ENCODE measurements around the gene NAV2. TPM values are rescaled to one million over a fixed set of nuclear protein-coding genes. Genes with fewer than 3 reads are reported as not detected.

NAV2 gene
- total RNA-seq, 1 donor from 2014 or later, result 9.6 TPM

DNA sequence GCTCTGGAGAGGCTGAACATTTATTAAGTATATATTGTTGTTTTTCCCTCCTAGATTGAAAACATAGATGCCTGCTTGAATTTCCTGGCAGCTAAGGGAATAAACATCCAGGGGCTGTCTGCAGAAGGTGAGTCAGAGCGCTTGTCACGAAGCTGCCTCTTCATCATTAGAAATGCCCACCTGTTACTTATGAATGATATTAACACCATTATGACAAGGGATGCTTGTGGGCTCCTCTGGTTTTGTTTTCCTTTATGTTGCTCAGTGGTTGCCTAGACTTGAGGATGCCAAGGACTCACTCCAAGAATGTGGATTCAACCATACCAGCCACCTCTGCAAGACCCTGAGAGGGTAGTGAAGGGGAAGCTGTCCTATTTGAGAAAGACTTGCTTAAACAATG, 156.2 kb downstream of the NAV2 start:
- Mint-ChIP-seq H3K36me3 (peaks cover 4% of the 10 kb centered on the region), H3K4me1 (peaks cover 41% of the 10 kb centered on the region), H3K27ac (no peak overlapping the region), H3K27me3 (ENCODE audit: insufficient read depth, low read depth) (peaks cover 3% of the 10 kb centered on the region), H3K9me3 (no peaks in the 10 kb centered on the region), H3K4me3 (no peak overlapping the region)
- DNase-seq (ENCODE audit: low spot score), result no peak
- no peaks in the 10 kb centered on the region for H3K9me3 ChIP-seq (ENCODE audit: low read depth)
- peaks cover 11% of the 10 kb centered on the region for H4K20me1 ChIP-seq (ENCODE audit: low read depth)
- H3K4me1 ChIP-seq, result peaks cover 42% of the 10 kb centered on the region
- H3K36me3 ChIP-seq, result no peaks in the 10 kb centered on the region
- no peaks in the 10 kb centered on the region for H3K79me2 ChIP-seq (ENCODE audit: low read depth)
- no peak overlapping the region for H2AFZ ChIP-seq (replicated peaks)
- no peak overlapping the region for H3K4me2 ChIP-seq
- H3K27me3 ChIP-seq, result no peaks in the 10 kb centered on the region
- H3K27ac ChIP-seq, result no peak overlapping the region
- no peak overlapping the region for H3K9ac ChIP-seq
- no peak overlapping the region for H3K4me3 ChIP-seq
- TF ChIP-seq EZH2 (IDR thresholded peaks at IDR 0.05) (no peak), EZH2phosphoT487 (IDR thresholded peaks at IDR 0.05) (no peak)
- TF ChIP-seq, protein P1, sequence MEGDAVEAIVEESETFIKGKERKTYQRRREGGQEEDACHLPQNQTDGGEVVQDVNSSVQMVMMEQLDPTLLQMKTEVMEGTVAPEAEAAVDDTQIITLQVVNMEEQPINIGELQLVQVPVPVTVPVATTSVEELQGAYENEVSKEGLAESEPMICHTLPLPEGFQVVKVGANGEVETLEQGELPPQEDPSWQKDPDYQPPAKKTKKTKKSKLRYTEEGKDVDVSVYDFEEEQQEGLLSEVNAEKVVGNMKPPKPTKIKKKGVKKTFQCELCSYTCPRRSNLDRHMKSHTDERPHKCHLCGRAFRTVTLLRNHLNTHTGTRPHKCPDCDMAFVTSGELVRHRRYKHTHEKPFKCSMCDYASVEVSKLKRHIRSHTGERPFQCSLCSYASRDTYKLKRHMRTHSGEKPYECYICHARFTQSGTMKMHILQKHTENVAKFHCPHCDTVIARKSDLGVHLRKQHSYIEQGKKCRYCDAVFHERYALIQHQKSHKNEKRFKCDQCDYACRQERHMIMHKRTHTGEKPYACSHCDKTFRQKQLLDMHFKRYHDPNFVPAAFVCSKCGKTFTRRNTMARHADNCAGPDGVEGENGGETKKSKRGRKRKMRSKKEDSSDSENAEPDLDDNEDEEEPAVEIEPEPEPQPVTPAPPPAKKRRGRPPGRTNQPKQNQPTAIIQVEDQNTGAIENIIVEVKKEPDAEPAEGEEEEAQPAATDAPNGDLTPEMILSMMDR (IDR thresholded peaks at IDR 0.05), result no peak
- H3F3A ChIP-seq (ENCODE audit: low read depth), result peaks cover 14% of the 10 kb centered on the region

DNA sequence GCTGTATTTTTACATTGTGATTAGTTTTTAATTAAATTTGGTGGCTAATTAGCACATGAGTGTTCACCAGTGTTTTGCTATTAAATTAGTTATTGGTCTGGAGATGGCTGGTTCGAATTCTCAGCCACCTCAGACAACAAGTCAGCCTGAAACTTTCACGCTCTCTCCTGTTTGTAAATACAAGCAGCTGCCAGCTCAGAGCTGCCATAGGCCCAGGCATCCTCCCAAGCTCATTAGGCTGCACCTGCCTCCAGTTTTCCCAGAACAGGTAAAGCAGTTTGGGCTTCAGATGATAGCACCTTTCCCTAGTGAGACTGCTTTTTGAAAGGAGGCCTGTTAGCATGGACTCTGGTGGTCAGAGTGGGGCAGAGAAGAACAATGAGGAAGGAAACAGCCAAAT, 156.8 kb downstream of the NAV2 start:
- no peaks in the 10 kb centered on the region for H3K9me3 Mint-ChIP-seq
- Histone ChIP-seq H3K27ac (no peak overlapping the region), H3K4me3 (no peak overlapping the region), H3K79me2 (ENCODE audit: low read depth) (no peaks in the 10 kb centered on the region), H3K9ac (no peak overlapping the region), H3K4me2 (no peak overlapping the region), H3K9me3 (ENCODE audit: low read depth) (no peaks in the 10 kb centered on the region), H4K20me1 (ENCODE audit: low read depth) (peaks cover 14% of the 10 kb centered on the region), H3K36me3 (no peaks in the 10 kb centered on the region), H2AFZ (replicated peaks) (no peak overlapping the region), H3K27me3 (no peaks in the 10 kb centered on the region), H3K4me1 (peaks cover 45% of the 10 kb centered on the region), H3F3A (ENCODE audit: low read depth) (peaks cover 20% of the 10 kb centered on the region)
- no peak for DNase-seq (ENCODE audit: low spot score)
- TF ChIP-seq, protein P1 (IDR thresholded peaks at IDR 0.05), result no peak
- TF ChIP-seq EZH2 (IDR thresholded peaks at IDR 0.05) (no peak), EZH2phosphoT487 (IDR thresholded peaks at IDR 0.05) (no peak)
- peaks cover 41% of the 10 kb centered on the region for H3K4me1 Mint-ChIP-seq
- H3K27ac Mint-ChIP-seq, result no peak overlapping the region
- H3K27me3 Mint-ChIP-seq (ENCODE audit: insufficient read depth, low read depth), result peaks cover 3% of the 10 kb centered on the region
- no peak overlapping the region for H3K4me3 Mint-ChIP-seq
- peaks cover 4% of the 10 kb centered on the region for H3K36me3 Mint-ChIP-seq

- Mint-ChIP-seq H3K4me1 (peaks cover 35% of the 10 kb centered on the region), H3K27ac (no peak overlapping the region)
- H3K79me2 ChIP-seq (ENCODE audit: low read depth), result no peaks in the 10 kb centered on the region
Observed at GRCh38 chr11:19869946-19870589, 157.4 kb downstream of the NAV2 start.

More at GRCh38 chr11:19869946-19870589, 157.4 kb downstream of the NAV2 start:
- no peaks in the 10 kb centered on the region for H3K27me3 ChIP-seq
- Mint-ChIP-seq H3K36me3 (peaks cover 4% of the 10 kb centered on the region), H3K4me3 (no peak overlapping the region), H3K27me3 (ENCODE audit: insufficient read depth, low read depth) (peaks cover 3% of the 10 kb centered on the region), H3K9me3 (no peaks in the 10 kb centered on the region)
- H3K9me3 ChIP-seq (ENCODE audit: low read depth), result no peaks in the 10 kb centered on the region
- H3K36me3 ChIP-seq, result no peaks in the 10 kb centered on the region
- no peak overlapping the region for H3K4me2 ChIP-seq
- no peak overlapping the region for H2AFZ ChIP-seq (replicated peaks)
- H4K20me1 ChIP-seq (ENCODE audit: low read depth), result peaks cover 14% of the 10 kb centered on the region
- no peak for DNase-seq (ENCODE audit: low spot score)
- peaks cover 21% of the 10 kb centered on the region for H3F3A ChIP-seq (ENCODE audit: low read depth)
- no peak overlapping the region for H3K27ac ChIP-seq
- H3K4me1 ChIP-seq, result peaks cover 41% of the 10 kb centered on the region
- no peak overlapping the region for H3K9ac ChIP-seq
- TF ChIP-seq EZH2 (IDR thresholded peaks at IDR 0.05), result no peak
- TF ChIP-seq EZH2phosphoT487 (IDR thresholded peaks at IDR 0.05), result no peak
- TF ChIP-seq, protein P1 (IDR thresholded peaks at IDR 0.05), result no peak
- no peak overlapping the region for H3K4me3 ChIP-seq

All from neural progenitor cell (in vitro differentiated cells).